HG03064 (cell line): Measurements from ENCODE around the gene PPP1R2C.

Experiments used
- ATAC-seq: cut with Tn5 transposase; IDR thresholded peaks from one replicate; pipeline ENCODE4 v1.9.1; 2021; ENCODE audit warnings: low read depth; ENCODE audit not compliant: unreplicated experiment

Gene PPP1R2C

DNA sequence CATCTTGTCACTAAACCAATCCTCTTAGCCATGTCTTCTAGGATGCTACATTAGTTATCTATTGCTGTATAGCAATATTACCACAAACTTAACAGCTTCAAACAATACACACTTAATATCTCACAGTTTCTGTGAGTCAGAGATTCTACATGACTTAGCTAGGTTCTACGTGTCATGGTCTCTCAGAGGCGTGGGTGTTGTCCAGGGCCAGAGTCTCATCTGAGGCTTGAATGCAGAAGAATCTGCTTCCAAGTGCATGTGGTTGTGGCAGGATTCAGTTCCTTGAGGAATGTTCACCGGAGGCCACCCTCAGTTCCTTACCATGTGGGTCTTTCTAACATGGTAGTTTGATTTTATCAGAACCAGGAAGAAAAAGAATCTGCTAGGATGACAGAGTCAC lies 26.4 kb downstream of the PPP1R2C start:
- ATAC-seq, result no peak

DNA sequence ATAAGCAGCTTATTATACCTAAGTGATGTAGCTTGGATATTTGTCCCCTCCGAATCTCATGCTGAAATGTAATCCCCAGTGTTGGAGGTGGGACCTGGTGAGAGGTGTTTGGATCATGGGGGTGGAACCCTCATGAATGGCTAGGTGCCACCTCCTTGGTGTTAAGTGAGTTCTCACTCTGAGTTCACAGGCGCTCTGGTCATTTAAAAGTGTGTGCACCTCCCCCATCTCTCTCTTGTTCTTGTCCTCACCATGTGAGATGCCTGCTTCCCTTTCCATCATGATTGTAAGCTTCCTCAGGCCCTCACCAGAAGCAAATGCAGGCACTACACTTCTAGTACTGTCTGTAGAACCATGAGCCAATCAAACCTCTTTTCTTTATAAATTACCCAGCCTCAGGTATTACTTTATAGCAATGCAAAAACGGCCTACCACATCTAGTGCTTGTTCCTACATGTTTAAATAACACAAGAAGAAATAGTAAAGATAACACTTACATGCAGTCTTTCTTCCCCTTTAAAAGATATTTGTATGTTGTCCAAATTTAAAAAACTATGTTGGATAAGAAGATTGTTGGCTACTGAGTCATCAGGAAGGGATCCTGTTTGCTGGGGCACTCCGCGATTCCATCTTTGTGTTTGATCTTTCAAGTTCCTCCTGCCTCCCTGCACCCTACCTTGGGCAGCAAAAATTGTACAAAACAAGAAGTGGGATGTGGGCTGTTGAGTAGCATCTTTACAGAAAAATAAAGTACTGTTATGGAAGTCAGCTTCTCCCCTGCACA lies 29.7 kb downstream of the PPP1R2C start:
- ATAC-seq, result no peak

DNA sequence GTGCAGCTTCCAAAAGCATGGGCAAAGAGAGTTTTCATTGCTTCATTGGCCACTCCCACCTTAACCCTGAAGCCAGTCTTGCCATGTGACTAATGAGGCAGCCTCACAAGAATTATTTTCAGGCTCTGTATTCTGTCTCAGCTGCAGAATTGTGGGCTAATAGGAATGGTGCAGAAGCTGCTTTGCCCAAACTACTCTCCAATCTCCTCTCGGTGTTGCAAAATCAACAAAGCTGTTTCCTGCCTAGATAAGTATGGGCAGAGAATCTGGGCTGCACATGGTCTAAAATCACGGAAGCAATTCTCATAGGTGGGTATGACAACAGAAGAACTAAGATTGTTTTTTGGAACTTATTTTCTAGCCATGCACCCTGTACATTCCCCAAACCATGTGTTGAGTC lies 31.4 kb downstream of the PPP1R2C start:
- ATAC-seq, result no peak

GRCh38 chrX:42740456-42740855 lies 37.5 kb downstream of the PPP1R2C start:
- no peak for ATAC-seq

DNA sequence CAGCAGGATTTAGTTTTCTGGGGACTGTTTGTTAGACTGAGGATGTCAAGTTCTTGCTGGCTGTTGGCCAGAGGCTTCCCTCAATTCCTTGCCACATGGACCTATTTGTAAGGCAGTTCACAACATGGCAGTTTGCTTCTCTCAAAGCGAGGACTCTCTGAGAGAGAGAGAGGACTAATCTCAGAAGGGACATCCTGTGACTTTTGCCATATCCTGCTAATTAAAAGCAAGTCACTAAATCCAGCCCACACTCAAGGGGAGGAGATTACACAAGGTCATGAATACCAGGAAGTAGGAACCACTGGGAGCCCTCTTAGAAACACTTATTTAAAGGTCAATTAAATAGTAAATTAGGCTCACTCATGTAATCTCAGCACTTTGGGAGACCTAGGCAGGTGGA lies 38.2 kb downstream of the PPP1R2C start:
- no peak for ATAC-seq

GRCh38 chrX:42739258-42739657 lies 38.7 kb downstream of the PPP1R2C start:
- ATAC-seq, result no peak

DNA sequence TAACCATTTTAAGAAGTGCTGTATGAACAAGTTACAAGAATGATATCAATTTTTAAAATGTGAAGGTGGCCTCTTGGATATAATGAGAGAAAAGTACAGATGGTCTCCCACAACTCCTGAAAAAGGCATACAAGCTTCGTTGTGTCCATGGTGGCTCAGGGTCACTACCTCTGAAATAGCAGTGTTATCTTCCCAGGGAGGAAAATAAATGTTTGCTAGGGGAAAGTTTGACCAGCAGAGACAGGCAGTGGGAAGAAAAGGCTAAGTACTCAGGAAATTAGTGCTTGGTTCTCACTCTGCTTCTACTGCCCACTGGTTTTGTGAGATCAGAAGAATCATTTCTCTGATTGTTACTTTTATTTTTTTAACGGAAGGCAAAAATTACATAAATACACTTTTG lies 39.4 kb downstream of the PPP1R2C start:
- no peak for ATAC-seq

GRCh38 chrX:42735250-42735649 lies 42.7 kb downstream of the PPP1R2C start:
- ATAC-seq, result no peak

DNA sequence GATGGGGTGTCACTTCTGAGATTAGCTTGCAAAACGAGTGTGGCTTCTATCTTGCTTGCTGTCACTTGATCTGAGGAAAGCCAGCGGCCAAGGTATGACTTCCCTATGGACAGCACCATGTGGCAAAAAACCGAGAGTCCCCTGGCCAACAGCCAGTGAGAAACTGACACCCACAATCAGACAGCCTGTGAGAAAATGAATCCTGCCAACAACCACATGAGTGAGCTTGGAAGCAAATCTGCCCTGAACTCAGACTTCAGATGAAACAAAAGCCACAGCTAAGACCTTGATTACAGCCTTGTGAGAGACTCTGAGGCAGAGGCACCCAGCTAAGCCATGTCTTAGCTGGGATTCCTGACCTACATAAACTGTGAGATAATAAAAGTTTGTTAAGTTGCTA lies 45.5 kb downstream of the PPP1R2C start:
- ATAC-seq, result no peak
